K562 (cell line): Measurements from ENCODE around the gene PPP1R3C. TPM values are rescaled to one million over a fixed set of nuclear protein-coding genes. Genes with fewer than 3 reads are reported as not detected.

Experiments used
- AFF1 ChIP-seq, 2 experiments: fragments of 450-650 bp; IDR thresholded peaks; 2 replicates each; pipeline ENCODE4 v1.6.1; 2018; ENCODE audit warnings: mild to moderate bottlenecking in 2 of 2, low read depth in 1 of 2; ENCODE audit not compliant: partially characterized antibody in 2 of 2
- CBX5 ChIP-seq: IDR thresholded peaks from 2 replicates; pipeline ENCODE4 v1.6.1; 2014; ENCODE audit warnings: low read depth, borderline replicate concordance
- CREM ChIP-seq: IDR thresholded peaks from 2 replicates; pipeline ENCODE4 v1.6.1; 2014; ENCODE audit warnings: antibody characterized with exemption, low read depth
- ESRRB ChIP-seq: fragments of 250-450 bp; sonication (Bioruptor Pico); IDR thresholded peaks from 2 replicates; pipeline ENCODE4 v1.5.0; 2020; ENCODE audit warnings: mild to moderate bottlenecking, moderate library complexity, borderline replicate concordance
- HOXB6 ChIP-seq: fragments of 250-450 bp; sonication (Bioruptor Pico); IDR thresholded peaks from 2 replicates; pipeline ENCODE4 v1.5.1; 2022; ENCODE audit warnings: mild to moderate bottlenecking, borderline replicate concordance
- JUN ChIP-seq, 2 experiments: sonication (generic) in 1 of 2; formaldehyde crosslinking in 1 of 2; IDR thresholded peaks; 2 replicates each; pipeline versions ENCODE4 v1.6.1 to v1.8.0; 2012 to 2022; ENCODE audit warnings: borderline replicate concordance in 2 of 2, mild to moderate bottlenecking in 2 of 2, improper control_type of control experiment in 1 of 2, low read depth in 1 of 2, low read length in 1 of 2, missing genetic modification reagents in 1 of 2
- LEF1 ChIP-seq: fragments of 450-650 bp; IDR thresholded peaks from 2 replicates; pipeline ENCODE4 v1.6.1; 2016; ENCODE audit warnings: mild to moderate bottlenecking
- MTA3 ChIP-seq: fragments of 450-650 bp; formaldehyde crosslinking; IDR thresholded peaks from 2 replicates; pipeline ENCODE4 v1.6.1; 2017; ENCODE audit warnings: mild to moderate bottlenecking, borderline replicate concordance
- NCOR1 ChIP-seq: fragments of 450-650 bp; IDR thresholded peaks from 2 replicates; pipeline ENCODE4 v1.6.1; 2016; ENCODE audit warnings: mild to moderate bottlenecking, moderate library complexity
- POLR2B ChIP-seq: fragments of 450-650 bp; IDR thresholded peaks from 2 replicates; pipeline ENCODE4 v1.6.1; 2018; ENCODE audit warnings: low read depth; ENCODE audit not compliant: partially characterized antibody
- RBBP5 ChIP-seq: fragments of 200-600 bp; sonication (generic); IDR thresholded peaks from 2 replicates; pipeline ENCODE4 v1.6.1; 2012; ENCODE audit warnings: borderline replicate concordance, mild to moderate bottlenecking, low read length, control low read depth, inconsistent platforms; ENCODE audit not compliant: insufficient read depth, poor library complexity, severe bottlenecking
- SAFB ChIP-seq: fragments of 200-400 bp; formaldehyde crosslinking; IDR thresholded peaks from 2 replicates; pipeline ENCODE4 v1.6.1; 2017; ENCODE audit warnings: low read depth, low read length, borderline replicate concordance
- SMARCA4 ChIP-seq: fragments of 450-650 bp; IDR thresholded peaks from 2 replicates; pipeline ENCODE4 v1.6.1; 2016
- SOX6 ChIP-seq: fragments of 450-650 bp; IDR thresholded peaks from 2 replicates; pipeline ENCODE4 v1.6.1; 2014; ENCODE audit warnings: mild to moderate bottlenecking
- SUPT5H ChIP-seq: fragments of 450-650 bp; IDR thresholded peaks from 2 replicates; pipeline ENCODE4 v1.6.1; 2016
- TAF1 ChIP-seq: IDR thresholded peaks from 2 replicates; pipeline ENCODE4 v1.6.1; 2011; ENCODE audit warnings: mild to moderate bottlenecking, low read length, moderate library complexity; ENCODE audit not compliant: insufficient read depth, control insufficient read depth, severe bottlenecking; ENCODE audit errors: extremely low read depth
- TAF9B ChIP-seq: fragments of 450-650 bp; IDR thresholded peaks from 2 replicates; pipeline ENCODE4 v1.6.1; 2018; ENCODE audit warnings: mild to moderate bottlenecking; ENCODE audit not compliant: partially characterized antibody
- TFAP4 ChIP-seq: sonication (generic); formaldehyde crosslinking; IDR thresholded peaks from 2 replicates; pipeline ENCODE4 v1.8.0; 2022; ENCODE audit warnings: missing genetic modification reagents, mild to moderate bottlenecking, moderate library complexity, borderline replicate concordance
- ZBTB8A ChIP-seq: fragments of 450-650 bp; IDR thresholded peaks from 2 replicates; pipeline ENCODE4 v1.6.1; 2018; ENCODE audit warnings: mild to moderate bottlenecking, moderate library complexity; ENCODE audit not compliant: partially characterized antibody
- ZNF655 ChIP-seq: fragments of 250-450 bp; sonication (Bioruptor Pico); IDR thresholded peaks from 2 replicates; pipeline ENCODE4 v1.5.0; 2021
- ZNF764 ChIP-seq: fragments of 250-450 bp; sonication (Bioruptor Pico); IDR thresholded peaks from 2 replicates; pipeline ENCODE4 v1.4.0; 2020; ENCODE audit warnings: low read depth, mild to moderate bottlenecking, moderate library complexity
- ZSCAN32 ChIP-seq: fragments of 450-650 bp; formaldehyde crosslinking; IDR thresholded peaks from 2 replicates; pipeline ENCODE4 v1.4.0; 2020; ENCODE audit warnings: mild to moderate bottlenecking, moderate library complexity
- polyA plus RNA-seq, 8 experiments: library from polyadenylated mRNA; depleted of rRNA in 4 of 8; stranded (reverse) in 5 of 8; unstranded in 3 of 8; fragments of >200 nt; fragmentation: Nextera tagmentation in 2 of 8; fragmentation: Illumina TruSeq in 1 of 8; extraction: Ambion mirVana in 2 of 8; extraction: Trizol in 1 of 8; gene quantifications; 2 replicates each; pipeline versions ENCODE4 v1.2.1 to v1.2.3, GENCODE V29; 2011 to 2014; ENCODE audit warnings: inconsistent platforms in 1 of 8, missing spikeins in 1 of 8
- total RNA-seq, 7 experiments: library from RNA; depleted of rRNA in 6 of 7; stranded (reverse); fragments of >200 nt in 6 of 7; fragmentation: Illumina TruSeq in 2 of 7; extraction: Trizol in 2 of 7; gene quantifications; 2 replicates each; pipeline versions ENCODE4 v1.2.1 to v1.2.3, GENCODE V29; 2011 to 2021; ENCODE audit warnings: low replicate concordance in 1 of 7

PPP1R3C gene
- total and polyA plus RNA-seq, 9 of the 15 experiments (the other 6 are each of a cell fraction or from before 2014, with no cell fraction given): 0.06 to 0.24 (median 0.12) TPM; not detected in 3

GRCh38 chr10:91607646-91608403 lies 25.0 kb downstream of the PPP1R3C start (continued):
- TF ChIP-seq TAF1 (peak; percentile 31), ZNF655 (CRISPR knock-in tag) (no peak), HOXB6 (CRISPR knock-in tag) (no peak), MTA3 (0 out of 2 replicates have a peak, but pooled peaks have one; percentile 41), SUPT5H (peak; percentile 41; the same call in 1 of the 2 replicates), RBBP5 (peak; percentile 42), AFF1 (IDR thresholded peaks at IDR 0.05; ENCODE audit: low read depth in 1 of 2, partially characterized antibody in 2 of 2) (peak; percentile 48 to 70), ZNF764 (CRISPR knock-in tag) (no peak), SMARCA4 (peak; percentile 90), TFAP4 (CRISPR knock-in tag) (no peak), SAFB (no peak), SOX6 (peak; percentile 77), NCOR1 (peak; percentile 60), ZSCAN32 (CRISPR knock-in tag) (no peak), CBX5 (no peak), ESRRB (CRISPR knock-in tag) (no peak), TAF9B (no peak), CREM (0 out of 2 replicates have a peak, but pooled peaks have one; percentile 24), LEF1 (peak; percentile 87), POLR2B (peak; percentile 47), JUN (IDR thresholded peaks at IDR 0.05; ENCODE audit: borderline replicate concordance, low read depth, low read length) (peak; percentile 43; the same call in 1 of the 2 replicates), JUN (CRISPR knock-in tag; IDR thresholded peaks at IDR 0.05; ENCODE audit: borderline replicate concordance) (no peak), ZBTB8A (no peak)
